SU-DHL-6 (cell line): ENCODE data around the gene FBRSL1.

Experiments
- H2AFZ ChIP-seq: fragments of 200-600 bp; sonication (generic); 2 replicates; pipeline ENCODE4 v1.6.1; 2014; ENCODE audit warnings: low read depth, mild to moderate bottlenecking, moderate library complexity, mixed read lengths, antibody characterized with exemption, low read length; ENCODE audit not compliant: severe bottlenecking
- H3F3A ChIP-seq: fragments of 200-600 bp; shearing (Covaris generic); 2 replicates; pipeline ENCODE4 v1.6.0; 2016; ENCODE audit warnings: antibody characterized with exemption, mild to moderate bottlenecking; ENCODE audit not compliant: insufficient read depth
- H3K27ac ChIP-seq: fragments of 200-600 bp; sonication (generic); 2 replicates; pipeline ENCODE4 v1.5.1; 2016; ENCODE audit warnings: low read depth, mild to moderate bottlenecking, low read length, moderate library complexity, mixed read lengths
- H3K27me3 ChIP-seq: fragments of 200-600 bp; sonication (generic), shearing (Covaris generic); 2 replicates; pipeline ENCODE4 v1.6.0; 2014; ENCODE audit warnings: mild to moderate bottlenecking, low read length
- H3K36me3 ChIP-seq: fragments of 200-600 bp; sonication (generic); 2 replicates; pipeline ENCODE4 v1.6.1; 2014; ENCODE audit warnings: mild to moderate bottlenecking, low read length, mixed read lengths
- H3K4me2 ChIP-seq: fragments of 300-600, 200-600 bp; shearing (Covaris generic), sonication (generic); 2 replicates; pipeline ENCODE4 v1.6.0; 2014; ENCODE audit warnings: low read length, low read depth, mild to moderate bottlenecking; ENCODE audit not compliant: poor library complexity, severe bottlenecking
- H3K4me3 ChIP-seq: fragments of 200-600 bp; sonication (generic); 2 replicates; pipeline ENCODE4 v1.5.1; 2014; ENCODE audit warnings: antibody characterized with exemption, low read length, mild to moderate bottlenecking, mixed read lengths; ENCODE audit not compliant: insufficient read depth, poor library complexity, severe bottlenecking
- H3K79me2 ChIP-seq: fragments of 200-600 bp; sonication (generic); 2 replicates; pipeline ENCODE4 v1.6.1; 2014; ENCODE audit warnings: mild to moderate bottlenecking, low read length, moderate library complexity; ENCODE audit not compliant: insufficient read depth
- H3K9ac ChIP-seq: fragments of 200-600 bp; sonication (generic); 2 replicates; pipeline ENCODE4 v1.7.0; 2014; ENCODE audit warnings: mild to moderate bottlenecking, low read length
- H3K9me2 ChIP-seq: fragments of 200-600 bp; sonication (generic); replicated peaks from 2 replicates; pipeline ENCODE4 v1.6.1; 2014; ENCODE audit warnings: low read length; ENCODE audit not compliant: insufficient read depth
- H3K9me3 ChIP-seq: fragments of 200-600 bp; sonication (generic); 2 replicates; pipeline ENCODE4 v1.6.1; 2014; ENCODE audit warnings: low read length, mixed read lengths; ENCODE audit not compliant: insufficient read depth
- H4K20me1 ChIP-seq: fragments of 200-600 bp; sonication (generic); 2 replicates; pipeline ENCODE4 v1.6.1; 2014; ENCODE audit warnings: low read depth, mild to moderate bottlenecking, antibody characterized with exemption, low read length, moderate library complexity, mixed read lengths
- CTCF ChIP-seq: fragments of 200-600 bp; sonication (generic); IDR thresholded peaks from one replicate; pipeline ENCODE4 v1.5.1; 2017; ENCODE audit warnings: antibody characterized with exemption, mild to moderate bottlenecking, low read length, moderate library complexity; ENCODE audit not compliant: insufficient read depth, poor library complexity, severe bottlenecking
- EZH2phosphoT487 ChIP-seq: fragments of 200-600 bp; sonication (generic), shearing (Covaris generic); conservative IDR thresholded peaks from 2 replicates; pipeline ENCODE4 v1.6.1; 2018; ENCODE audit warnings: mild to moderate bottlenecking, antibody characterized with exemption, low read length, moderate library complexity, mixed read lengths

Gene FBRSL1

GRCh38 chr12:132483208-132483607 is 6.7 kb upstream of the FBRSL1 start:
- Histone ChIP-seq H3F3A (no peaks in the 10 kb centered on the region), H3K27ac (no peak overlapping the region), H3K4me2 (no peak overlapping the region), H3K9ac (no peak overlapping the region), H4K20me1 (no peaks in the 10 kb centered on the region), H2AFZ (no peak overlapping the region), H3K9me3 (no peaks in the 10 kb centered on the region), H3K4me3 (no peak overlapping the region), H3K27me3 (no peaks in the 10 kb centered on the region), H3K79me2 (no peaks in the 10 kb centered on the region), H3K9me2 (no peaks in the 10 kb centered on the region), H3K36me3 (no peaks in the 10 kb centered on the region)
- TF ChIP-seq EZH2phosphoT487, result no peak
- TF ChIP-seq CTCF, result no peak

- Histone ChIP-seq H3K4me3 (no peak overlapping the region), H3F3A (no peaks in the 10 kb centered on the region), H3K79me2 (no peaks in the 10 kb centered on the region), H3K9me3 (no peaks in the 10 kb centered on the region), H3K27me3 (no peaks in the 10 kb centered on the region), H3K27ac (no peak overlapping the region), H3K36me3 (no peaks in the 10 kb centered on the region), H4K20me1 (no peaks in the 10 kb centered on the region), H2AFZ (no peak overlapping the region), H3K9ac (no peak overlapping the region), H3K4me2 (no peak overlapping the region), H3K9me2 (no peaks in the 10 kb centered on the region)
- TF ChIP-seq EZH2phosphoT487 (no peak), CTCF (no peak)
These were observed 6.3 kb upstream of the FBRSL1 start for GRCh38 chr12:132483612-132484011.

GRCh38 chr12:132484183-132484890 is 5.6 kb upstream of the FBRSL1 start:
- H3K4me2 ChIP-seq, result no peak overlapping the region
- no peak overlapping the region for H3K9ac ChIP-seq
- H3K9me3 ChIP-seq, result no peaks in the 10 kb centered on the region
- no peak overlapping the region for H3K4me3 ChIP-seq
- no peak overlapping the region for H3K27ac ChIP-seq
- no peaks in the 10 kb centered on the region for H4K20me1 ChIP-seq
- H3K36me3 ChIP-seq, result no peaks in the 10 kb centered on the region
- H3K79me2 ChIP-seq, result no peaks in the 10 kb centered on the region
- no peaks in the 10 kb centered on the region for H3F3A ChIP-seq
- TF ChIP-seq CTCF (no peak), EZH2phosphoT487 (no peak)
- H3K27me3 ChIP-seq, result no peaks in the 10 kb centered on the region
- H3K9me2 ChIP-seq, result no peaks in the 10 kb centered on the region
- H2AFZ ChIP-seq, result no peak overlapping the region
